NCI-H2171 treated with DMSO at 0.1 percent for 48 hours (cell line): ENCODE results near the gene UST.
A peak's percentile ranks its signal among the peaks of the same experiment; 100 is the strongest.

Experiments
- DNase-seq: peaks from one replicate; lab custom pipeline; 2025; lab: John Stamatoyannopoulos, UW

Gene UST

GRCh38 chr6:149062653-149063348, 316.0 kb downstream of the UST start:
- no peak for DNase-seq

- DNase-seq = peak; percentile 62
These were observed 316.6 kb downstream of the UST start for GRCh38 chr6:149063468-149063867.

GRCh38 chr6:149064001-149064659, 317.3 kb downstream of the UST start:
- no peak for DNase-seq

GRCh38 chr6:149064660-149065015, 317.8 kb downstream of the UST start:
- no peak for DNase-seq

GRCh38 chr6:149065121-149065520, 318.3 kb downstream of the UST start:
- DNase-seq = no peak

- no peak for DNase-seq
These were observed 319.1 kb downstream of the UST start for GRCh38 chr6:149065658-149066556.

GRCh38 chr6:149071997-149072396, 325.2 kb downstream of the UST start:
- no peak for DNase-seq

- no peak for DNase-seq
These were observed 328.0 kb downstream of the UST start for GRCh38 chr6:149074832-149075258.

GRCh38 chr6:149075616-149076354, 329.0 kb downstream of the UST start:
- no peak for DNase-seq

- DNase-seq = no peak
These were observed 329.5 kb downstream of the UST start for GRCh38 chr6:149076355-149076734.

GRCh38 chr6:149077208-149077607, 330.4 kb downstream of the UST start:
- no peak for DNase-seq

GRCh38 chr6:149078211-149078782, 331.5 kb downstream of the UST start:
- no peak for DNase-seq

- DNase-seq = peak; percentile 75
These were observed 332.6 kb downstream of the UST start for GRCh38 chr6:149079456-149079855.

- peak; percentile 54 for DNase-seq
These were observed 333.2 kb downstream of the UST start for GRCh38 chr6:149079911-149080491.

GRCh38 chr6:149080511-149080910, 333.7 kb downstream of the UST start:
- DNase-seq = no peak

GRCh38 chr6:149081281-149081680, 334.5 kb downstream of the UST start:
- no peak for DNase-seq

- peak; percentile 72 for DNase-seq
These were observed 335.5 kb downstream of the UST start for GRCh38 chr6:149082320-149082719.

- DNase-seq = no peak
These were observed 337.2 kb downstream of the UST start for GRCh38 chr6:149084026-149084425.

GRCh38 chr6:149084808-149085556, 338.2 kb downstream of the UST start:
- no peak for DNase-seq

GRCh38 chr6:149085557-149085938, 338.7 kb downstream of the UST start:
- no peak for DNase-seq

GRCh38 chr6:149086363-149086762, 339.5 kb downstream of the UST start:
- DNase-seq = no peak
